GM23338 (cell line): ENCODE measurements around the gene MICA. TPM values are rescaled to one million over a fixed set of nuclear protein-coding genes. Genes with fewer than 3 reads are reported as not detected.
A peak's percentile ranks its signal among the peaks of the same experiment; 100 is the strongest.

ENCODE experiments used
- ATAC-seq: fragments of 200-7000 bp; cut with Tn5 transposase; 3 replicates; pipeline ENCODE4 v1.9.1; 2020
- DNase-seq: peaks from one replicate; pipeline ENCODE4 v3.0.0-alpha.2; 2015; ENCODE audit warnings: low spot score
- H2AFZ ChIP-seq: fragments of 200-600 bp; sonication (generic); 2 replicates; pipeline ENCODE4 v1.8.0; 2016; ENCODE audit warnings: antibody characterized with exemption, mild to moderate bottlenecking, moderate library complexity
- H3F3A ChIP-seq: fragments of 200-600 bp; sonication (generic); replicated peaks from 2 replicates; pipeline ENCODE4 v1.8.0; 2017; ENCODE audit warnings: antibody characterized with exemption, mixed run types, low read depth
- H3K27ac ChIP-seq: fragments of 200-600 bp; sonication (generic); 2 replicates; pipeline ENCODE4 v1.6.1; 2016; ENCODE audit warnings: low read depth
- H3K27me3 ChIP-seq: fragments of 200-600 bp; sonication (generic); 2 replicates; pipeline ENCODE4 v1.8.0; 2016; ENCODE audit warnings: mild to moderate bottlenecking, mixed run types, moderate library complexity; ENCODE audit not compliant: insufficient read depth
- H3K36me3 ChIP-seq: fragments of 200-600 bp; sonication (generic); 2 replicates; pipeline ENCODE4 v1.8.0; 2016; ENCODE audit warnings: mild to moderate bottlenecking; ENCODE audit not compliant: insufficient read depth
- H3K4me1 ChIP-seq: fragments of 200-600 bp; sonication (generic); 2 replicates; pipeline ENCODE4 v1.8.0; 2016; ENCODE audit warnings: mild to moderate bottlenecking, moderate library complexity; ENCODE audit not compliant: insufficient read depth
- H3K4me2 ChIP-seq: fragments of 200-600 bp; sonication (generic); 2 replicates; pipeline ENCODE4 v1.7.1; 2017; ENCODE audit warnings: mixed run types
- H3K4me3 ChIP-seq: fragments of 200-600 bp; sonication (generic); 2 replicates; pipeline ENCODE4 v1.6.1; 2016; ENCODE audit warnings: mixed run types
- H3K79me2 ChIP-seq: fragments of 200-600 bp; sonication (generic); replicated peaks from 2 replicates; pipeline ENCODE4 v1.8.0; 2017; ENCODE audit warnings: mild to moderate bottlenecking; ENCODE audit not compliant: insufficient read depth
- H3K9me2 ChIP-seq: fragments of 200-600 bp; sonication (generic); 2 replicates; pipeline ENCODE4 v1.8.0; 2017; ENCODE audit not compliant: insufficient read depth
- H4K20me1 ChIP-seq: fragments of 200-600 bp; sonication (generic); replicated peaks from 2 replicates; pipeline ENCODE4 v1.8.0; 2017; ENCODE audit warnings: mild to moderate bottlenecking; ENCODE audit not compliant: insufficient read depth
- H3K27ac Mint-ChIP-seq: 2 replicates; pipeline ENCODE4 v1.8.0; 2020; ENCODE audit warnings: inconsistent platforms, mild to moderate bottlenecking, moderate library complexity, mixed read lengths
- H3K27me3 Mint-ChIP-seq: 3 replicates; pipeline ENCODE4 v1.8.0; 2022; ENCODE audit warnings: low read depth, mild to moderate bottlenecking, moderate library complexity, mixed read lengths, inconsistent platforms; ENCODE audit not compliant: insufficient read depth, poor library complexity
- H3K36me3 Mint-ChIP-seq: 3 replicates; pipeline ENCODE4 v1.8.0; 2021; ENCODE audit warnings: low read depth, mild to moderate bottlenecking, inconsistent platforms, moderate library complexity, mixed read lengths
- H3K4me1 Mint-ChIP-seq: 3 replicates; pipeline ENCODE4 v1.8.0; 2020; ENCODE audit warnings: mild to moderate bottlenecking, inconsistent platforms, mixed read lengths
- H3K4me3 Mint-ChIP-seq: 3 replicates; pipeline ENCODE4 v1.8.0; 2021; ENCODE audit warnings: moderate library complexity, mild to moderate bottlenecking, inconsistent platforms, mixed read lengths
- H3K9me3 Mint-ChIP-seq: 3 replicates; pipeline ENCODE4 v1.8.0; 2020; ENCODE audit warnings: moderate library complexity, mild to moderate bottlenecking, inconsistent platforms, mixed read lengths
- CREB1 ChIP-seq: fragments of 250-450 bp; sonication (Bioruptor Pico); IDR thresholded peaks from 2 replicates; pipeline ENCODE4 v1.5.0; 2020; ENCODE audit warnings: low read depth, mild to moderate bottlenecking, moderate library complexity
- ETS1 ChIP-seq: IDR thresholded peaks from 2 replicates; pipeline ENCODE4 v1.6.1; 2016; ENCODE audit warnings: antibody characterized with exemption
- EZH2 ChIP-seq: fragments of 200-600 bp; sonication (generic); IDR thresholded peaks from one replicate; pipeline ENCODE4 v1.8.0; 2017; ENCODE audit warnings: antibody characterized with exemption, mild to moderate bottlenecking, low read depth; ENCODE audit not compliant: unreplicated experiment
- EZH2phosphoT487 ChIP-seq: fragments of 200-600 bp; sonication (generic); IDR thresholded peaks from one replicate; pipeline ENCODE4 v1.8.1; 2018; ENCODE audit warnings: antibody characterized with exemption; ENCODE audit not compliant: unreplicated experiment
- JUNB ChIP-seq: IDR thresholded peaks from one replicate; pipeline ENCODE4 v1.6.1; 2016; ENCODE audit warnings: antibody characterized with exemption; ENCODE audit not compliant: unreplicated experiment
- NANOG ChIP-seq: IDR thresholded peaks from 2 replicates; pipeline ENCODE4 v1.6.1; 2016; ENCODE audit warnings: antibody characterized with exemption, borderline replicate concordance
- POLR2AphosphoS5 ChIP-seq: IDR thresholded peaks from 2 replicates; pipeline ENCODE4 v1.6.1; 2016; ENCODE audit warnings: antibody characterized with exemption, low read depth
- REST ChIP-seq: IDR thresholded peaks from one replicate; pipeline ENCODE4 v1.6.1; 2018; ENCODE audit warnings: antibody characterized with exemption; ENCODE audit not compliant: unreplicated experiment
- STAT1 ChIP-seq: IDR thresholded peaks from one replicate; pipeline ENCODE4 v1.6.1; 2016; ENCODE audit warnings: antibody characterized with exemption; ENCODE audit not compliant: unreplicated experiment
- ZNF114 ChIP-seq: fragments of 250-450 bp; sonication (Bioruptor Pico); IDR thresholded peaks from 2 replicates; pipeline ENCODE4 v1.5.0; 2020; ENCODE audit warnings: mild to moderate bottlenecking, moderate library complexity
- ZNF331 ChIP-seq: fragments of 250-450 bp; sonication (Bioruptor Pico); IDR thresholded peaks from 2 replicates; pipeline ENCODE4 v1.5.0; 2020; ENCODE audit warnings: low read depth, mild to moderate bottlenecking, moderate library complexity
- polyA plus RNA-seq: library from polyadenylated mRNA; unstranded; fragments of >200 nt; fragmentation: Nextera tagmentation; extraction: Ambion mirVana; gene quantifications from 2 replicates; pipeline ENCODE4 v1.2.1, GENCODE V29; 2016
- total RNA-seq: library from RNA; depleted of rRNA; stranded (reverse); fragments of >200 nt; shearing (Covaris generic); gene quantifications from 2 replicates; pipeline ENCODE4 v1.2.3, GENCODE V29; 2014
- TF ChIP-seq, protein P1 (sequence below): fragments of 250-450 bp; sonication (Bioruptor Pico); IDR thresholded peaks from 2 replicates; pipeline ENCODE4 v1.5.0; 2020; ENCODE audit warnings: mild to moderate bottlenecking, moderate library complexity
- TF ChIP-seq, protein P2 (sequence below), 2 experiments: fragments of 200-600 bp in 1 of 2; sonication (generic) in 1 of 2; conservative IDR thresholded peaks; 2 replicates each; pipeline versions ENCODE4 v1.5.1 to v1.6.1; 2016 to 2017; ENCODE audit warnings: antibody characterized with exemption in 2 of 2, low read depth in 2 of 2, mild to moderate bottlenecking in 2 of 2, moderate library complexity in 1 of 2

Gene MICA
- total and polyA plus RNA-seq, 2 experiments from 2014 or later, result 13.4 to 22.7 TPM

GRCh38 chr6:31356216-31356945, 47.0 kb upstream of the MICA start:
- H3K27me3 ChIP-seq, result peaks cover 41% of the 10 kb centered on the region
- H3K4me1 Mint-ChIP-seq, result peaks cover 2% of the 10 kb centered on the region; the same call in 2 of the 3 replicates

More at GRCh38 chr6:31356216-31356945, 47.0 kb upstream of the MICA start:
- Histone ChIP-seq H4K20me1 (no peaks in the 10 kb centered on the region), H3K4me1 (no peaks in the 10 kb centered on the region), H3K27ac (no peak overlapping the region), H3K4me3 (peak overlapping the region; percentile 61), H3K9me2 (no peaks in the 10 kb centered on the region), H3K79me2 (no peaks in the 10 kb centered on the region), H3K36me3 (no peaks in the 10 kb centered on the region), H2AFZ (no peak overlapping the region), H3K4me2 (peak overlapping the region; percentile 74; the same call in 1 of the 2 replicates), H3F3A (no peaks in the 10 kb centered on the region)
- H3K9me3 Mint-ChIP-seq, result no peaks in the 10 kb centered on the region; the same call in 2 of the 3 replicates
- DNase-seq (peak; percentile 47), ATAC-seq (peak; percentile 71)
- peaks cover 37% of the 10 kb centered on the region for H3K27me3 Mint-ChIP-seq
- peak overlapping the region; percentile 86 for H3K4me3 Mint-ChIP-seq
- no peak for TF ChIP-seq ZNF331
- TF ChIP-seq POLR2AphosphoS5, result no peak
- TF ChIP-seq, protein P1, sequence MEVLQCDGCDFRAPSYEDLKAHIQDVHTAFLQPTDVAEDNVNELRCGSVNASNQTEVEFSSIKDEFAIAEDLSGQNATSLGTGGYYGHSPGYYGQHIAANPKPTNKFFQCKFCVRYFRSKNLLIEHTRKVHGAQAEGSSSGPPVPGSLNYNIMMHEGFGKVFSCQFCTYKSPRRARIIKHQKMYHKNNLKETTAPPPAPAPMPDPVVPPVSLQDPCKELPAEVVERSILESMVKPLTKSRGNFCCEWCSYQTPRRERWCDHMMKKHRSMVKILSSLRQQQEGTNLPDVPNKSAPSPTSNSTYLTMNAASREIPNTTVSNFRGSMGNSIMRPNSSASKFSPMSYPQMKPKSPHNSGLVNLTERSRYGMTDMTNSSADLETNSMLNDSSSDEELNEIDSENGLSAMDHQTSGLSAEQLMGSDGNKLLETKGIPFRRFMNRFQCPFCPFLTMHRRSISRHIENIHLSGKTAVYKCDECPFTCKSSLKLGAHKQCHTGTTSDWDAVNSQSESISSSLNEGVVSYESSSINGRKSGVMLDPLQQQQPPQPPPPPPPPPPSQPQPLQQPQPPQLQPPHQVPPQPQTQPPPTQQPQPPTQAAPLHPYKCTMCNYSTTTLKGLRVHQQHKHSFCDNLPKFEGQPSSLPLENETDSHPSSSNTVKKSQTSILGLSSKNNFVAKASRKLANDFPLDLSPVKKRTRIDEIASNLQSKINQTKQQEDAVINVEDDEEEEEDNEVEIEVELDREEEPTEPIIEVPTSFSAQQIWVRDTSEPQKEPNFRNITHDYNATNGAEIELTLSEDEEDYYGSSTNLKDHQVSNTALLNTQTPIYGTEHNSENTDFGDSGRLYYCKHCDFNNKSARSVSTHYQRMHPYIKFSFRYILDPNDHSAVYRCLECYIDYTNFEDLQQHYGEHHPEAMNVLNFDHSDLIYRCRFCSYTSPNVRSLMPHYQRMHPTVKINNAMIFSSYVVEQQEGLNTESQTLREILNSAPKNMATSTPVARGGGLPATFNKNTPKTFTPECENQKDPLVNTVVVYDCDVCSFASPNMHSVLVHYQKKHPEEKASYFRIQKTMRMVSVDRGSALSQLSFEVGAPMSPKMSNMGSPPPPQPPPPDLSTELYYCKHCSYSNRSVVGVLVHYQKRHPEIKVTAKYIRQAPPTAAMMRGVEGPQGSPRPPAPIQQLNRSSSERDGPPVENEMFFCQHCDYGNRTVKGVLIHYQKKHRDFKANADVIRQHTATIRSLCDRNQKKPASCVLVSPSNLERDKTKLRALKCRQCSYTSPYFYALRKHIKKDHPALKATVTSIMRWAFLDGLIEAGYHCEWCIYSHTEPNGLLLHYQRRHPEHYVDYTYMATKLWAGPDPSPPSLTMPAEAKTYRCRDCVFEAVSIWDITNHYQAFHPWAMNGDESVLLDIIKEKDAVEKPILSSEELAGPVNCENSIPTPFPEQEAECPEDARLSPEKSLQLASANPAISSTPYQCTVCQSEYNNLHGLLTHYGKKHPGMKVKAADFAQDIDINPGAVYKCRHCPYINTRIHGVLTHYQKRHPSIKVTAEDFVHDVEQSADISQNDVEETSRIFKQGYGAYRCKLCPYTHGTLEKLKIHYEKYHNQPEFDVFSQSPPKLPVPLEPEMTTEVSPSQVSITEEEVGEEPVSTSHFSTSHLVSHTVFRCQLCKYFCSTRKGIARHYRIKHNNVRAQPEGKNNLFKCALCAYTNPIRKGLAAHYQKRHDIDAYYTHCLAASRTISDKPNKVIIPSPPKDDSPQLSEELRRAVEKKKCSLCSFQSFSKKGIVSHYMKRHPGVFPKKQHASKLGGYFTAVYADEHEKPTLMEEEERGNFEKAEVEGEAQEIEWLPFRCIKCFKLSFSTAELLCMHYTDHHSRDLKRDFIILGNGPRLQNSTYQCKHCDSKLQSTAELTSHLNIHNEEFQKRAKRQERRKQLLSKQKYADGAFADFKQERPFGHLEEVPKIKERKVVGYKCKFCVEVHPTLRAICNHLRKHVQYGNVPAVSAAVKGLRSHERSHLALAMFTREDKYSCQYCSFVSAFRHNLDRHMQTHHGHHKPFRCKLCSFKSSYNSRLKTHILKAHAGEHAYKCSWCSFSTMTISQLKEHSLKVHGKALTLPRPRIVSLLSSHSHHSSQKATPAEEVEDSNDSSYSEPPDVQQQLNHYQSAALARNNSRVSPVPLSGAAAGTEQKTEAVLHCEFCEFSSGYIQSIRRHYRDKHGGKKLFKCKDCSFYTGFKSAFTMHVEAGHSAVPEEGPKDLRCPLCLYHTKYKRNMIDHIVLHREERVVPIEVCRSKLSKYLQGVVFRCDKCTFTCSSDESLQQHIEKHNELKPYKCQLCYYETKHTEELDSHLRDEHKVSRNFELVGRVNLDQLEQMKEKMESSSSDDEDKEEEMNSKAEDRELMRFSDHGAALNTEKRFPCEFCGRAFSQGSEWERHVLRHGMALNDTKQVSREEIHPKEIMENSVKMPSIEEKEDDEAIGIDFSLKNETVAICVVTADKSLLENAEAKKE (CRISPR knock-in tag), result no peak
- TF ChIP-seq, protein P2, sequence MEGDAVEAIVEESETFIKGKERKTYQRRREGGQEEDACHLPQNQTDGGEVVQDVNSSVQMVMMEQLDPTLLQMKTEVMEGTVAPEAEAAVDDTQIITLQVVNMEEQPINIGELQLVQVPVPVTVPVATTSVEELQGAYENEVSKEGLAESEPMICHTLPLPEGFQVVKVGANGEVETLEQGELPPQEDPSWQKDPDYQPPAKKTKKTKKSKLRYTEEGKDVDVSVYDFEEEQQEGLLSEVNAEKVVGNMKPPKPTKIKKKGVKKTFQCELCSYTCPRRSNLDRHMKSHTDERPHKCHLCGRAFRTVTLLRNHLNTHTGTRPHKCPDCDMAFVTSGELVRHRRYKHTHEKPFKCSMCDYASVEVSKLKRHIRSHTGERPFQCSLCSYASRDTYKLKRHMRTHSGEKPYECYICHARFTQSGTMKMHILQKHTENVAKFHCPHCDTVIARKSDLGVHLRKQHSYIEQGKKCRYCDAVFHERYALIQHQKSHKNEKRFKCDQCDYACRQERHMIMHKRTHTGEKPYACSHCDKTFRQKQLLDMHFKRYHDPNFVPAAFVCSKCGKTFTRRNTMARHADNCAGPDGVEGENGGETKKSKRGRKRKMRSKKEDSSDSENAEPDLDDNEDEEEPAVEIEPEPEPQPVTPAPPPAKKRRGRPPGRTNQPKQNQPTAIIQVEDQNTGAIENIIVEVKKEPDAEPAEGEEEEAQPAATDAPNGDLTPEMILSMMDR (conservative IDR thresholded peaks at IDR 0.05; ENCODE audit: low read depth in 2 of 2), result no peak
- TF ChIP-seq JUNB, result no peak
- TF ChIP-seq STAT1, result no peak
- no peak for TF ChIP-seq EZH2
- no peak for TF ChIP-seq ETS1
- no peak for TF ChIP-seq NANOG
- TF ChIP-seq CREB1 (CRISPR knock-in tag), result no peak
- TF ChIP-seq REST, result no peak
- no peak for TF ChIP-seq ZNF114 (CRISPR knock-in tag)
- no peak for TF ChIP-seq EZH2phosphoT487
- no peak overlapping the region for H3K27ac Mint-ChIP-seq
- H3K36me3 Mint-ChIP-seq, result peaks cover 22% of the 10 kb centered on the region
